Heart right ventricle (tissue), 16 donors: Measurements from ENCODE around the gene MBD5. TPM values are rescaled to one million over a fixed set of nuclear protein-coding genes. Genes with fewer than 3 reads are reported as not detected.

Source experiments
- ATAC-seq, 8 donors: fragments of 200-7000 bp; cut with Tn5 transposase; one replicate each; pipeline ENCODE4 v1.9.1; 2020; ENCODE audit warnings: mild to moderate bottlenecking in 8 of 8, moderate library complexity in 8 of 8, moderate number of reproducible peaks in 1 of 8
- DNase-seq, 2 donors: peaks; one replicate each; pipeline ENCODE4 v3.0.0-alpha.2; 2020
- H3K27ac ChIP-seq, 10 donors: fragments of 200-600 bp; sonication (generic) in 2 of 10; one replicate each; pipeline versions ENCODE4 v1.5.0 to v1.8.0; 2020 to 2022; ENCODE audit warnings: mild to moderate bottlenecking in 3 of 10
- H3K27me3 ChIP-seq, 7 donors: fragments of 200-600 bp; one replicate each; pipeline ENCODE4 v1.8.0; 2021 to 2022; ENCODE audit warnings: mild to moderate bottlenecking in 2 of 7
- H3K36me3 ChIP-seq, 9 donors: fragments of 200-600 bp; sonication (generic) in 1 of 9; one replicate each; pipeline versions ENCODE4 v1.5.0 to v1.8.0; 2020 to 2022; ENCODE audit warnings: mild to moderate bottlenecking in 2 of 9
- H3K4me1 ChIP-seq, 9 donors: fragments of 200-600 bp; sonication (generic) in 1 of 9; one replicate each; pipeline versions ENCODE4 v1.5.0 to v1.8.0; 2020 to 2022; ENCODE audit warnings: mild to moderate bottlenecking in 4 of 9
- H3K4me3 ChIP-seq, 10 donors: fragments of 200-600 bp; sonication (generic) in 2 of 10; one replicate each; pipeline versions ENCODE4 v1.5.0 to v1.8.0; 2020 to 2022; ENCODE audit warnings: mild to moderate bottlenecking in 7 of 10, moderate library complexity in 2 of 10
- H3K9me3 ChIP-seq, 11 donors: fragments of 200-600 bp in 10 of 11; sonication (generic) in 2 of 11; one replicate each; pipeline versions ENCODE4 v1.5.0 to v1.8.0; 2013 to 2022; ENCODE audit warnings: mild to moderate bottlenecking in 2 of 11, control low read depth in 1 of 11, moderate library complexity in 1 of 11
- WGBS, 2 donors: extraction: QIAGEN DNeasy Blood & Tissue Kit; methylation state at CpG; one replicate each; pipeline ENCODE4 v1.1.7; 2013; ENCODE audit warnings: inconsistent platforms in 1 of 2; 5-methylcytosine and 5-hydroxymethylcytosine counted together
- intact Hi-C, 10 donors: fragments of 100-400 bp; cut with DNase I; formaldehyde crosslinking; loops; one replicate each; pipeline versions ENCODE4 v1.11.1 to v1.14.2; 2022
- polyA plus RNA-seq, 2 donors: library from polyadenylated mRNA; stranded (reverse); fragments of 200-250 nt; gene quantifications; one replicate each; pipeline ENCODE4 v1.2.3, GENCODE V29; 2013
- total RNA-seq, 10 donors: library from RNA; stranded (reverse); fragmentation: NEBNext Ultra II Directional in 3 of 10; extraction: Animal tissue kit (Norgen Biotek cat#: 25700) in 3 of 10; gene quantifications; one replicate each; pipeline versions ENCODE4 v1.2.1 to v1.2.4, GENCODE V29; 2021 to 2023
- TF ChIP-seq, protein P1 (sequence below), 9 donors: fragments of 200-600 bp; sonication (generic) in 2 of 9; IDR thresholded peaks; one replicate each; pipeline versions ENCODE4 v1.5.0 to v1.8.0; 2021 to 2022; ENCODE audit warnings: antibody characterized with exemption in 9 of 9, mild to moderate bottlenecking in 5 of 9, moderate library complexity in 1 of 9
- donor health status: Arrhythmogenic right ventricular cardiomyopathy.
- donor health status: ischemic (EF 13 %, LVEDD 7.1; RV severe dilation, severe dysfunction).
- donor health status: healthy with polysubstance abuse.
- donor health status: DM: no; HTN: yes; CAD: no.
- donor health status: DM: no; HTN: no; CAD: no.
- donor health status: ischemic (EF 25% LVEDD 6.9; RV normal size, moderate dysfunction).
- donor health status: ischemic (EF 25% LVEDD 5.7; RV mildly dilated, moderate dysfunction).
- donor health status: healthy.
- donor health status: DM: yes; HTN: yes; CAD: no.
- donor health status: Ischemic cardiomyopathy.
- donor health status: ischemic (EF 35%, LVEDD 5.7; RV mildly dilated, moderate dysfunction).
- donor health status: nonischemic (EF 11% LVEDD 7.7; RV severe dilation, severe dysfunction).
- donor health status: DM: yes; HTN: yes; CAD: no.
- donor health status: PGD.
- donor health status: ischemic (EF 29% LVEDD 5.4; RV normal size, mild dysfunction).
- donor health status: nonischemic (EF 23%, LVEDD 6.1; RV moderate dilation, normal function).

Gene MBD5
- total and polyA plus RNA-seq, 12 donors: 3.4 to 39.8 (median 35.2) TPM

DNA sequence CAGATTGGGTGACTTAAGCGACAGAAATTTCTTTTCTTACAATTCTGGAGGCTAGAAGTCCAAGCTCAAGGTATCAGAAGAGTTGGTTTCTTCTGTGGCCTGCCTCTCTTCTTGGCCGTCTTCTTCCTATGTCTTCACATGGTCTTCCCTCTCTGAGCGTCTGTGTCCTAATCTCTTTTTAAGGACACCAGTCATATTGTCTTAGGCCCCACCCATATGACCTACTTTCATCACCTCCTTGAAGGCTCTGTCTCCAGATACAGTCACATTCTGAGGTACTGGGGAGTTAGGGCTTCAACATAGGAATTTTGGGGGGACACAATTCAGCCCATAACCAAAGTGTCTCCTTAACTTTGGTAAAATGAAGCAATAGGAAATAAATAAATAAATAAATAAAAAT lies 512.8 kb downstream of the MBD5 start:
- 81 to 82% methylated on average over 3 of the region's 3 CpGs for WGBS, 2 donors
- H3K9me3 ChIP-seq: no peaks in the 10 kb centered on the region
- H3K27me3 ChIP-seq: peaks cover 0 to 3% (median 0%) of the 10 kb centered on the region in 7 donors
- intact Hi-C loops: no loop called here
- peaks cover 0 to 14% (median 0%) of the 10 kb centered on the region in 9 donors for H3K4me1 ChIP-seq
- TF ChIP-seq, protein P1, sequence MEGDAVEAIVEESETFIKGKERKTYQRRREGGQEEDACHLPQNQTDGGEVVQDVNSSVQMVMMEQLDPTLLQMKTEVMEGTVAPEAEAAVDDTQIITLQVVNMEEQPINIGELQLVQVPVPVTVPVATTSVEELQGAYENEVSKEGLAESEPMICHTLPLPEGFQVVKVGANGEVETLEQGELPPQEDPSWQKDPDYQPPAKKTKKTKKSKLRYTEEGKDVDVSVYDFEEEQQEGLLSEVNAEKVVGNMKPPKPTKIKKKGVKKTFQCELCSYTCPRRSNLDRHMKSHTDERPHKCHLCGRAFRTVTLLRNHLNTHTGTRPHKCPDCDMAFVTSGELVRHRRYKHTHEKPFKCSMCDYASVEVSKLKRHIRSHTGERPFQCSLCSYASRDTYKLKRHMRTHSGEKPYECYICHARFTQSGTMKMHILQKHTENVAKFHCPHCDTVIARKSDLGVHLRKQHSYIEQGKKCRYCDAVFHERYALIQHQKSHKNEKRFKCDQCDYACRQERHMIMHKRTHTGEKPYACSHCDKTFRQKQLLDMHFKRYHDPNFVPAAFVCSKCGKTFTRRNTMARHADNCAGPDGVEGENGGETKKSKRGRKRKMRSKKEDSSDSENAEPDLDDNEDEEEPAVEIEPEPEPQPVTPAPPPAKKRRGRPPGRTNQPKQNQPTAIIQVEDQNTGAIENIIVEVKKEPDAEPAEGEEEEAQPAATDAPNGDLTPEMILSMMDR (IDR thresholded peaks at IDR 0.05): no peak
- no peak overlapping the region for H3K27ac ChIP-seq
- H3K4me3 ChIP-seq: no peak overlapping the region
- ATAC-seq (no peak), DNase-seq (no peak)
- H3K36me3 ChIP-seq: no peaks in the 10 kb centered on the region

DNA sequence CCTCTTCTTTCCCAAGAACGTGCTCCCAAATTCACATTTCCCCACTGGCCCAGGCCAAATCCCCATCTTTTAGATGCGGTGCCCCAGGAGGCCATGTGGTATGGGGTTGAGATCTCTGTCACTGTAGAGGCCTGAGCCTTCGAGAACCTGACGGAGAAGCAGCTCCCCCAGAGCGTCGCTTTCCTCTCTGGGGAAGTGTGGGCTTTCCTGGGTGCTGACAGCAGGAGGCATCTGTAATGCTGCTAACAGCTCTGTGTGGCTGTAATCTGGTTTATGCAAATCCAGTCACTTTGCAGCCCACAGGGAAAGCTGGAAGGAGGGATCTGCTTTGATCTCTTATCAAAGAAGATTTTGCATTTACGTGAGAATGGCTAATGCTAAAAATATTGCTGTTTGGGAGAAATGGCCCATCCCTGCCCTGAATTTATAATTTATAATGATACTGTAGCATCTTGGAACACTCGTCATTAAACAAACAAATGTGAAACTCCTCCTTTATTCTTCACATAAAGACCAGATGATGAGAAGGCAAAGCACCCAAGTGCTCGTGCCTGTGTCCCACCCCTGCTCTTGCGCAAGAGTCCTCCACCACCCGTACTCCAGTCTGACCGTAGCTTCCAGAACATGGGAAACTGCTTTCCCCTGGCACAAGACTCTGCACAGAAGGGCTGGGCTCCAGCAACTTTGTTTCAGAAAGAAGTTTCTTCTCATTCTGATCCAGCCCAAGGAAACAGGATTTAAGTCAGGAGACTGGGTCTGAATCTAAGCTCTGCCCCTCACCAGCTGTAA lies 513.7 kb downstream of the MBD5 start:
- Histone ChIP-seq H3K27ac (no peak overlapping the region), H3K27me3 (peaks cover 0 to 3% (median 0%) of the 10 kb centered on the region in 7 donors), H3K9me3 (no peaks in the 10 kb centered on the region), H3K4me1 (peaks cover 0 to 14% (median 0%) of the 10 kb centered on the region in 9 donors), H3K36me3 (no peaks in the 10 kb centered on the region), H3K4me3 (no peak overlapping the region)
- ATAC-seq: peak in 6 of 8 donors; percentile 31 to 76 (median 50)
- WGBS, 2 donors: 50 to 51% methylated on average over 12 of the region's 12 CpGs
- TF ChIP-seq, protein P1 (IDR thresholded peaks at IDR 0.05): peak in 3 of 9 donors; percentile 10 to 24 (median 17)
- intact Hi-C loops: no loop called here
- DNase-seq: peak in 1 of 2 donors; percentile 42

DNA sequence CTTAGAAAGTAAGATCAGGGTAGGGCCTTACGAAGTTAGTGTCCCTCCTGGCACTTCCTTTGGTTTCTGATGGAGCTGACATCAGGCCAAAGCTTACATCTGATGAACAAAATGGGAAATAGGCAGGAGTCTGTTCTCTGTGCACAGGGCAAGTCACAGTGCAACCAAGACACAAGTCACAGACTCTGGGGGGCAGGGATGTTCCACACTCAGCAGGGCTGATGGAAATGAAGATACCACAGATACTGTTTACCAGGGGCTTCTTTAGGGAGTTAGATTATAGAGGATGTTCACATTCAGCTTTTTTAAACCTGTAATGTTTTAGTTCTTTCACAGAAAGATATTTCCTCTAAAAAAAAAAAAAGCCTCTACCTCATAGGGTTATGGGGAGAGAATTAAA lies 517.5 kb downstream of the MBD5 start:
- intact Hi-C loops: no loop called here

DNA sequence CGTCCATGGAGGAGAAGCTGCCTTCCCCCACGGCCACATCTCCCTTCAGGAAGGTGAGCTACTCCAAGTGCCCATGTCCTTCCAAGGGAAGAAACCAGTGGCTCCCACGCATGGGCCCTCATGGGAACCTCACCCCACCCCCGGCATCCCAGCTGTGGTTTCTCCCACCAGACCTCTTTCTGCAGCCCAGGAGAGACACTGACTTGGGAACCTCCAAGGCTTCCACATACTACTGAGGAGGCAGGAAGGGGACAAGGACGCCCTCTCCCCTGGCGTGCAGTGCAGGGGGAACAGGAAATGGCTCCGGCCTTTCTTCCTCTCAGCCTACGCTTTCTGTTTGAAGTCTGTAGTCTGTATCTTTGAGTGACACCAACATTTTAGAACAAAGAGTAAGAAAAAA lies 519.1 kb downstream of the MBD5 start:
- Histone ChIP-seq H3K36me3 (no peaks in the 10 kb centered on the region), H3K27me3 (no peaks in the 10 kb centered on the region), H3K9me3 (no peaks in the 10 kb centered on the region), H3K4me1 (peaks cover 0 to 11% (median 0%) of the 10 kb centered on the region in 9 donors), H3K27ac (peak overlapping the region in 1 of 10 donors; percentile 3), H3K4me3 (no peak overlapping the region)
- ATAC-seq: peak in 2 of 8 donors; percentile 10 to 35
- DNase-seq: no peak
- intact Hi-C loops: no loop called here
- TF ChIP-seq, protein P1 (IDR thresholded peaks at IDR 0.05): no peak
- 53 to 66% methylated on average over 8 of the region's 8 CpGs for WGBS, 2 donors

More for the DNA sequence above, 517.5 kb downstream of the MBD5 start:
- Histone ChIP-seq H3K4me1 (peaks cover 0 to 11% (median 0%) of the 10 kb centered on the region in 9 donors), H3K27me3 (no peaks in the 10 kb centered on the region), H3K9me3 (no peaks in the 10 kb centered on the region), H3K36me3 (no peaks in the 10 kb centered on the region), H3K4me3 (no peak overlapping the region), H3K27ac (no peak overlapping the region)
- no peak for DNase-seq
- WGBS, 2 donors: 57 to 69% methylated on average over 1 of the region's 1 CpG
- no peak for ATAC-seq
- TF ChIP-seq, protein P1 (IDR thresholded peaks at IDR 0.05): no peak
